ENCODE data around the gene PRKN. TPM values are rescaled to one million over a fixed set of nuclear protein-coding genes. Genes with fewer than 3 reads are reported as not detected.

Gene PRKN
- total RNA-seq, 4 donors from 2014 or later: 5.5 to 17.9 (median 6.8) TPM

DNA sequence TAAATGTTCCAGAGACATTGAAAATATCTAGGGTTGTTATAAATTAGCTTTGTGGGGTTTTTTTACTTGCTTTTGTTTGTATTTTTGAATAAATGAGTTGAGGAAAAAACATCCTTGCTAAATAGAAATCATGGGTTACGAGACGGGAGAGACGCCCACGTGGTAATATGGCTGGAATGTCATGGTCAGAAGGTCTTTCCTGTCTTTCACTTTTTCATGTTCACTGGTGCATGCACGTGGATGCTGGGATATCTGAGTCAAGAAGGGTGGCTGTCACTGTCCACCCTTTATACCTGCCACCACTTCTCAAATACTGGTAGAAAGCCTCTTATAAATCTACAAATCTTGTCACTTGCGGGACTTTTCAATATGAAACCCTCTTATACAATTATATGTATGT lies 1195.0 kb downstream of the PRKN start:
- no peaks in the 10 kb centered on the region for H3K36me3 ChIP-seq
- no peak for DNase-seq (ENCODE audit: low spot score in 2 of 2)
- TF ChIP-seq, protein P1, sequence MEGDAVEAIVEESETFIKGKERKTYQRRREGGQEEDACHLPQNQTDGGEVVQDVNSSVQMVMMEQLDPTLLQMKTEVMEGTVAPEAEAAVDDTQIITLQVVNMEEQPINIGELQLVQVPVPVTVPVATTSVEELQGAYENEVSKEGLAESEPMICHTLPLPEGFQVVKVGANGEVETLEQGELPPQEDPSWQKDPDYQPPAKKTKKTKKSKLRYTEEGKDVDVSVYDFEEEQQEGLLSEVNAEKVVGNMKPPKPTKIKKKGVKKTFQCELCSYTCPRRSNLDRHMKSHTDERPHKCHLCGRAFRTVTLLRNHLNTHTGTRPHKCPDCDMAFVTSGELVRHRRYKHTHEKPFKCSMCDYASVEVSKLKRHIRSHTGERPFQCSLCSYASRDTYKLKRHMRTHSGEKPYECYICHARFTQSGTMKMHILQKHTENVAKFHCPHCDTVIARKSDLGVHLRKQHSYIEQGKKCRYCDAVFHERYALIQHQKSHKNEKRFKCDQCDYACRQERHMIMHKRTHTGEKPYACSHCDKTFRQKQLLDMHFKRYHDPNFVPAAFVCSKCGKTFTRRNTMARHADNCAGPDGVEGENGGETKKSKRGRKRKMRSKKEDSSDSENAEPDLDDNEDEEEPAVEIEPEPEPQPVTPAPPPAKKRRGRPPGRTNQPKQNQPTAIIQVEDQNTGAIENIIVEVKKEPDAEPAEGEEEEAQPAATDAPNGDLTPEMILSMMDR (IDR thresholded peaks at IDR 0.05): no peak
- TF ChIP-seq EP300 (IDR thresholded peaks at IDR 0.05) (no peak), POLR2A (IDR thresholded peaks at IDR 0.05) (no peak)
- H3K27ac ChIP-seq: no peak overlapping the region
- H3K4me3 ChIP-seq: no peak overlapping the region
- H3K4me1 ChIP-seq: peaks cover 0 to 5% (median 0%) of the 10 kb centered on the region in 4 donors
- no peaks in the 10 kb centered on the region for H3K27me3 ChIP-seq
- WGBS, 2 donors: 80 to 88% methylated on average over 6 of the region's 6 CpGs
- H3K9me3 ChIP-seq: no peaks in the 10 kb centered on the region

DNA sequence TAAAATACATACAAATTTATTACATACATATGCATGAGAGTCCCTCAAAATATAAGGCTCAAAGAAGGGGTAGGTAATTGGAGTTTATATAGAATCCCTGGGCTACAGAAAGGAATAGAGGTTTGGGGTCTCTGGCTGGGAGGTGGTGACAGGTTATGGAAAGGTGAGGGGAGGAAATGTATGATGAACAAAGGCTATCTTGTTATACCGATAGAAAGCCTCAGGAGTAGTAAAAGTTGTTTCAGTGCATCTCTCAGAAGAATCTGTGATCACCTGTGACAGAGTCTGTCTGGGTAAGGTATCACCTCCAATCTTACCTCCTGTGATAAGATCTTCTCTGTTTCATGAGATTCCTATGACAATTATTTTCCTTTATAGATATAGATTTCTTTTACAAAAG lies 1200.8 kb downstream of the PRKN start:
- WGBS, 2 donors: 86 to 100% methylated on average over 1 of the region's 1 CpG
- Histone ChIP-seq H3K4me3 (no peak overlapping the region), H3K27ac (no peak overlapping the region), H3K36me3 (no peaks in the 10 kb centered on the region), H3K27me3 (no peaks in the 10 kb centered on the region), H3K9me3 (no peaks in the 10 kb centered on the region), H3K4me1 (no peaks in the 10 kb centered on the region)
- no peak for DNase-seq (ENCODE audit: low spot score in 2 of 2)
- TF ChIP-seq, protein P1 (IDR thresholded peaks at IDR 0.05): no peak
- TF ChIP-seq POLR2A (IDR thresholded peaks at IDR 0.05) (no peak), EP300 (IDR thresholded peaks at IDR 0.05) (no peak)

DNA sequence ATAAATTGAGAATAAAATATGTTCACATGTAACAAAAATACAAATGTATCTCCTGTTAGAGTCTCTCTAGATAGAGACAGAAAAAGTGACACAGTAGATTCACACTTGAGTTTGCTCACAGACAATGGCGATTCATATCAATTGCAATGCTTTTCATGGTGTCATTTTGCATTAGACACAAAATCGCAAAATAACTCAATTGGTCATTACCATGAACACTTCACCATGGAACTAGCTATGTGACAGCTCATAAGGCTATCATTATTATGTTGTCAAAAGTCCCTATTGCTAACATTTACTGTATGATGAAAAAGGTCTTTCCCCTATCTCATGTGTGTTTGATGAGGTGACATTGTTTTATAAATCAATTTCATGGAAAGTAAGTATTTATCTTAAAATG lies 1204.2 kb downstream of the PRKN start:
- Histone ChIP-seq H3K4me1 (no peaks in the 10 kb centered on the region), H3K4me3 (no peak overlapping the region), H3K27ac (no peak overlapping the region), H3K9me3 (peaks cover 0 to 6% (median 0%) of the 10 kb centered on the region in 4 donors), H3K36me3 (no peaks in the 10 kb centered on the region), H3K27me3 (no peaks in the 10 kb centered on the region)
- TF ChIP-seq, protein P1 (IDR thresholded peaks at IDR 0.05): no peak
- TF ChIP-seq POLR2A (IDR thresholded peaks at IDR 0.05) (no peak), EP300 (IDR thresholded peaks at IDR 0.05) (no peak)
- no peak for DNase-seq (ENCODE audit: low spot score in 2 of 2)
- 93 to 95% methylated on average over 2 of the region's 2 CpGs for WGBS, 2 donors

DNA sequence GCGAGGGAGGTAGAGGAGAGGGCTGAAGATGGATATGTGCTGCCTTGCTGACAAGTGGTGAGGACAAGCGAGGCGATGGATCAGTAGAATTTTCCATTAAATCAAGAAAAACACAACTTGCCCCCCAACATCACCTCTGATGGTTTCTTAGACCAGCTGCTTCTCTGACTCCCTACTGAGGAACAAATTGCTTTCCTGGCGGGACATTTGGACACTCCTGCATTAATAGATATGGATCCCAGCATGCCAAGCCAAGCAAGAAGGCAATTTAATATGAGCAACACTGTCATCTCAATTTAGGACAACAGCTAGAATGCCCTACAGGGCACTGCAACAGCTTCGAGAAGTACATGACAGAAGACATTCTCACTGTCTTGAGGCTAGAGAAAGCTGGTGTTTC lies 1205.3 kb downstream of the PRKN start:
- no peak overlapping the region for H3K27ac ChIP-seq
- H3K36me3 ChIP-seq: no peaks in the 10 kb centered on the region
- no peaks in the 10 kb centered on the region for H3K27me3 ChIP-seq
- no peak overlapping the region for H3K4me3 ChIP-seq
- 93 to 96% methylated on average over 5 of the region's 5 CpGs for WGBS, 2 donors
- no peak for TF ChIP-seq POLR2A (IDR thresholded peaks at IDR 0.05)
- TF ChIP-seq, protein P1 (IDR thresholded peaks at IDR 0.05): no peak
- no peak for TF ChIP-seq EP300 (IDR thresholded peaks at IDR 0.05)
- no peak for DNase-seq (ENCODE audit: low spot score in 2 of 2)
- H3K4me1 ChIP-seq: no peaks in the 10 kb centered on the region
- H3K9me3 ChIP-seq: peaks cover 0 to 6% (median 0%) of the 10 kb centered on the region in 4 donors

DNA sequence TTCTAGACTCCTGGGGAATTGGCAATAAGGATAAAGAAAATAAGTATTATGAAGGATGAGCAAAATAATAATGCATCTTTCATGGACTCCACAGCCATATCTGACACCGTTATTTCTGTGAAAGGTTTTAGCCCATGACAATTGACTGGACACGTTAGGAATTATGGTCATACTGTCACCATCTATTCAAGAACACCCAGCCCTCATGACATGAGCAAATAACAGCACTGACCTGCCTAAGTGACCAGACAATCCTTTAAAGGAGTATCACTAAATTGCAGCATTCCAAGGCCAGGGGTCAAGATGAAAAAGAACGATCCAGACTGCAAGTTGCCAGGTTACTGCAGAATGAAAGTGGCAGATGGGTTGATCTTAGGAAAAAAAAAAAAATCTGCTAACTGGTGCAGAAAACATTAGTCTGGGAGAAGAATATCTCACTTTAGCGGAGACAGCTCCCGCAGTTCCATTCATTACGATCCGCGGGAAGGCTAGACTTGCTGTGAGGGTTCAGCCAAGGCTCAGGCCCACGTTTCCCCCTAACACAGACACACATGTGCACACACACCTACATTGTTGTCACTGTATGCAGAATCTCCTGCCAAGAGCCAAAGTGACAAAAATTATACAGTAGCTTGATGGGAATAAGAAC lies 1216.0 kb downstream of the PRKN start:
- Histone ChIP-seq H3K27me3 (no peaks in the 10 kb centered on the region), H3K4me1 (no peaks in the 10 kb centered on the region), H3K9me3 (no peaks in the 10 kb centered on the region), H3K4me3 (no peak overlapping the region), H3K27ac (no peak overlapping the region), H3K36me3 (no peaks in the 10 kb centered on the region)
- DNase-seq (ENCODE audit: low spot score in 2 of 2): no peak
- WGBS, 2 donors: 77 to 81% methylated on average over 9 of the region's 9 CpGs
- no peak for TF ChIP-seq EP300 (IDR thresholded peaks at IDR 0.05)
- no peak for TF ChIP-seq POLR2A (IDR thresholded peaks at IDR 0.05)
- TF ChIP-seq, protein P1 (IDR thresholded peaks at IDR 0.05): no peak

Data from tibial nerve (tissue), 4 donors.